Mesothelial cell of epicardium (in vitro differentiated cells): Measurements from ENCODE around the gene RFX3. TPM values are rescaled to one million over a fixed set of nuclear protein-coding genes. Genes with fewer than 3 reads are reported as not detected.

Experiments
- DNase-seq, 2 experiments: peaks; one replicate each; pipeline ENCODE4 v3.0.0; 2021; ENCODE audit warnings: low spot score in 2 of 2; ENCODE audit not compliant: unreplicated experiment in 2 of 2
- H3K27ac Mint-ChIP-seq: 2 replicates; pipeline ENCODE4 v1.8.0; 2021; ENCODE audit warnings: mixed read lengths
- H3K27me3 Mint-ChIP-seq: 2 replicates; pipeline ENCODE4 v1.8.0; 2021; ENCODE audit warnings: low read depth, mixed read lengths
- H3K36me3 Mint-ChIP-seq: 2 replicates; pipeline ENCODE4 v1.8.0; 2021; ENCODE audit warnings: mixed read lengths
- H3K4me1 Mint-ChIP-seq: 2 replicates; pipeline ENCODE4 v1.8.0; 2021; ENCODE audit warnings: mixed read lengths
- H3K4me3 Mint-ChIP-seq: 2 replicates; pipeline ENCODE4 v1.8.0; 2021; ENCODE audit warnings: mild to moderate bottlenecking, moderate library complexity, mixed read lengths
- H3K9me3 Mint-ChIP-seq: 2 replicates; pipeline ENCODE4 v1.8.0; 2021; ENCODE audit warnings: mixed read lengths
- CTCF ChIP-seq: fragments of 200-600 bp; sonication (generic); IDR thresholded peaks from one replicate; pipeline ENCODE4 v1.5.0; 2021; ENCODE audit warnings: antibody characterized with exemption; ENCODE audit not compliant: unreplicated experiment
- total RNA-seq: library from RNA; stranded (reverse); gene quantifications from 3 replicates; pipeline ENCODE4 v1.2.1, GENCODE V29; 2021

RFX3 gene
- total RNA-seq, 1 donor from 2014 or later = 42.5 TPM

GRCh38 chr9:3359048-3359692 is 166.6 kb downstream of the RFX3 start:
- H3K9me3 Mint-ChIP-seq = peaks cover 8% of the 10 kb centered on the region
- H3K36me3 Mint-ChIP-seq = peaks cover 6% of the 10 kb centered on the region
- no peak for DNase-seq
- no peak overlapping the region for H3K4me3 Mint-ChIP-seq
- H3K4me1 Mint-ChIP-seq = peaks cover 21% of the 10 kb centered on the region
- H3K27ac Mint-ChIP-seq = no peak overlapping the region
- H3K27me3 Mint-ChIP-seq = no peaks in the 10 kb centered on the region
- TF ChIP-seq CTCF = no peak

DNA sequence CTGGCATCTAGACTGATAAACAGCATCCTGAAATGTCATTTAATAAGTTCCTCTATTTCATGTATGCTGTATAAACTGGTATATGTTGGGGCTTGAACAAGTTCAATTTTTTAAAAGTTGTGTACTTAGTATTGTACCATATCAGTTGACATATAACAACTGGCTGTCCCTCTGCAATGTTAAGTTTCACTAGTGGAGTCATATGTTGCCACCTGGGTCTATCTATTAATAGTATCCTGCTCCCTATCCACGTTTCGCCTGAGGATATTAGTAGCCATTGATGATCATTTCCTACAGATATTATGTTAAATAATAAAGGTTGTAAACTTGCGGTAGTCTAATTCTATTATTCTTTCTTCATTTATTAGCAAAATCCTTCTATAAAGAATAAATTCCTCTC is 177.6 kb downstream of the RFX3 start:
- Mint-ChIP-seq H3K9me3 (peaks cover 19% of the 10 kb centered on the region), H3K36me3 (peaks cover 16% of the 10 kb centered on the region), H3K27ac (no peak overlapping the region), H3K27me3 (no peaks in the 10 kb centered on the region), H3K4me3 (no peak overlapping the region), H3K4me1 (peaks cover 8% of the 10 kb centered on the region)
- no peak for TF ChIP-seq CTCF
- DNase-seq = no peak

DNA sequence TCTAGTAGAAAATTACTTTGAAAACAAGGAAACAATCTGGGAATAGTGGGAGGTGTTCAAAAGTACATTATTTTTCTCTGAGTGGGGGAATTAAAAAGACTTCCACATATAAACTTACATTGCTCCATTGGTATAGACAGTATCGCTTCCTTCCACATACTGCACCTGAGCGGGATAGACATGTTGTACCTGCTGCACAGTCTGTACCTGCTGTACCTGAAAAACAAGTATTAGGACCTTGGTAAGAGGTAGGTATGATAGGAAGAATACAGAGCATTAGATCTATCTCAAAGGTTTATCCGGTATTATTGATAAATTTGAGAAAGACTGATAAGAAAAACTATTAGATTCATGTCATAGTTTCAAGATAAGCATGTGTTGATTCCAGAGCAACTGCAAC is 179.3 kb downstream of the RFX3 start:
- peaks cover 12% of the 10 kb centered on the region for H3K36me3 Mint-ChIP-seq
- no peak for DNase-seq
- H3K27me3 Mint-ChIP-seq = no peaks in the 10 kb centered on the region
- TF ChIP-seq CTCF = no peak
- no peak overlapping the region for H3K27ac Mint-ChIP-seq
- H3K4me3 Mint-ChIP-seq = no peak overlapping the region
- peaks cover 8% of the 10 kb centered on the region for H3K4me1 Mint-ChIP-seq
- H3K9me3 Mint-ChIP-seq = peaks cover 15% of the 10 kb centered on the region

GRCh38 chr9:3343671-3344070 is 182.1 kb downstream of the RFX3 start:
- TF ChIP-seq CTCF = no peak
- Mint-ChIP-seq H3K4me1 (peaks cover 8% of the 10 kb centered on the region), H3K36me3 (peaks cover 9% of the 10 kb centered on the region), H3K9me3 (no peaks in the 10 kb centered on the region), H3K4me3 (no peak overlapping the region), H3K27me3 (no peaks in the 10 kb centered on the region), H3K27ac (no peak overlapping the region)
- no peak for DNase-seq

DNA sequence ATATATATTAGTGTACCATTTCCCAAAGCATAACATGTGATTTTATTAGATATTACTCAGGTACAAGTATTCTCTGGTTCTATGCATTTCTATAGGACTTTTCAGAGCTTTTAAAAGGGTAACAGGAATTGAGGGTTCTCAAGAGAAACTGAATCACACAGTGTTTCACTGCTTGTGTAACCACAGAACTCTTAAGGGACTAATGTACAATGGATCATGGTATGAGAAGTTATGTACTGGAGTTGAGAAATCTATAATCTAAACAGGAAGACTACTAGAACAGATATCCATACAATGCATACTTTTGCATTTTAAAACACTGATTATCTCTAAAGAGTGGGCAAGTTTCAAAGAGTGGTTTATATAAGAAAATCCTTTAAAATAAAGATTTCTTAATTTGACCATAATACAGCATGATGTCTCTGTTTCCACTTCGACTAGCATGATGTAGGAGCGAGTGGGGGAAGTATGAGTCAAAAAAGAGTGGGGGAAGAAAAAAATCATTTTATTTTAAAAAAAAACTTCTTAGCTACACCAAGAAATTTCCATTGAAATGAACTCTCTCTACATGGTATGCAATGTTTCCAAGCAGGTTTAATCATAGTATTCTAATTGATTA is 183.5 kb downstream of the RFX3 start:
- TF ChIP-seq CTCF = no peak
- Mint-ChIP-seq H3K4me3 (no peak overlapping the region), H3K27ac (no peak overlapping the region), H3K9me3 (no peaks in the 10 kb centered on the region), H3K36me3 (peaks cover 9% of the 10 kb centered on the region), H3K4me1 (peaks cover 9% of the 10 kb centered on the region), H3K27me3 (no peaks in the 10 kb centered on the region)
- DNase-seq = no peak
